Natural killer cell (primary cell): ENCODE data around the gene FAR2. TPM values are rescaled to one million over a fixed set of nuclear protein-coding genes. Genes with fewer than 3 reads are reported as not detected.

Experiments
- ATAC-seq, 3 donors: fragments of 150-1000 bp in 2 of 3; fragments of 200-7000 bp in 1 of 3; cut with Tn5 transposase; 1 replicate in 1 of 3; 2 replicates in 2 of 3; pipeline ENCODE4 v1.10.0; 2021; ENCODE audit warnings: mild to moderate bottlenecking in 2 of 3, moderate library complexity in 2 of 3
- DNase-seq, 2 donors: peaks; one replicate each; pipeline versions ENCODE4 v3.0.0 to v3.0.0-alpha.2; 2013 to 2021; ENCODE audit warnings: mixed read lengths in 1 of 2
- H3K27ac ChIP-seq: one replicate; pipeline ENCODE4 v1.5.1; 2013; ENCODE audit warnings: mild to moderate bottlenecking, low read length
- H3K27me3 ChIP-seq: one replicate; pipeline ENCODE4 v1.6.1; 2013; ENCODE audit warnings: low read length; ENCODE audit not compliant: control insufficient read depth, insufficient read depth
- H3K36me3 ChIP-seq: one replicate; pipeline ENCODE4 v1.6.1; 2013; ENCODE audit warnings: low read length; ENCODE audit not compliant: control insufficient read depth, insufficient read depth
- H3K4me1 ChIP-seq: one replicate; pipeline ENCODE4 v1.6.1; 2013; ENCODE audit warnings: low read length; ENCODE audit not compliant: control insufficient read depth, insufficient read depth
- H3K4me3 ChIP-seq: one replicate; pipeline ENCODE4 v1.5.1; 2013; ENCODE audit warnings: low read length
- H3K9me3 ChIP-seq: one replicate; pipeline ENCODE4 v1.6.1; 2013; ENCODE audit warnings: low read length; ENCODE audit not compliant: control insufficient read depth, insufficient read depth
- H3K27ac Mint-ChIP-seq, 2 donors: one replicate each; pipeline ENCODE4 v1.8.0; 2022; ENCODE audit warnings: mild to moderate bottlenecking in 2 of 2, mixed read lengths in 2 of 2, moderate library complexity in 1 of 2
- H3K27me3 Mint-ChIP-seq, 2 donors: one replicate each; pipeline ENCODE4 v1.8.0; 2022; ENCODE audit warnings: low read depth in 2 of 2, mixed read lengths in 2 of 2
- H3K36me3 Mint-ChIP-seq: one replicate; pipeline ENCODE4 v1.8.0; 2022; ENCODE audit warnings: mixed read lengths
- H3K4me1 Mint-ChIP-seq, 2 donors: one replicate each; pipeline ENCODE4 v1.8.0; 2022; ENCODE audit warnings: mixed read lengths in 2 of 2
- H3K4me3 Mint-ChIP-seq: one replicate; pipeline ENCODE4 v1.8.0; 2022; ENCODE audit warnings: mild to moderate bottlenecking, moderate library complexity, mixed read lengths
- H3K9me3 Mint-ChIP-seq, 2 donors: one replicate each; pipeline ENCODE4 v1.8.0; 2022; ENCODE audit warnings: mixed read lengths in 2 of 2
- WGBS: methylation state at CpG from one replicate; pipeline ENCODE4 v1.1.7; 2013; ENCODE audit warnings: missing lambda C conversion rate; ENCODE audit not compliant: insufficient coverage; 5-methylcytosine and 5-hydroxymethylcytosine counted together
- intact Hi-C: fragments of 100-400 bp; cut with micrococcal nuclease; formaldehyde crosslinking; loops from one replicate; pipeline ENCODE4 v1.14.2; 2022
- total RNA-seq, 4 donors: library from RNA; stranded (reverse); fragments of 120-200 nt in 1 of 4; gene quantifications; one replicate each; pipeline versions ENCODE4 v1.2.3 to v1.2.4, GENCODE V29; 2013 to 2022
- TF ChIP-seq, protein P1 (sequence below): fragments of 200-600 bp; IDR thresholded peaks from one replicate; pipeline ENCODE4 v1.8.0; 2022; ENCODE audit warnings: antibody characterized with exemption

FAR2 gene
- total RNA-seq, 3 donors from 2014 or later (not counting 1 experiment from before 2014, with no cell fraction given): 1.5 to 3.5 (median 1.7) TPM

DNA sequence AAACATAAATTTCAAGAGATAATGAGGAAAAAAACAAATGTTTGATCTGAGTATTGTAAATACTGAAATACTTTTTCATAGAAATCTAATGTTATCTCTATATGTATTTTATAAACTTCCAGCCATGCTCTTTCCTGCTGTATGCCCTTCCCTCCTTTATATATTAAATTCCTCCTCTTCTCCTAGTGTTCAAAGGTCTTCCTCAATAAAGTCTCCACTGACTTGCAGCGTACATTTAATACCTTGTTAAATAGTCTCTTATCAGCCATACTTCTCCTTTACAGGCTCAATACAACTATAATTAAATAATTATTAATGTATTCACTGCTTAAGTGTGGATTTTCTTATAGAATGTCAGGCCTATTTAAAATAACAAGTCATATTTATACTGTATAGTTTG is 205.9 kb downstream of the FAR2 start:
- Histone ChIP-seq H3K36me3 (peaks cover 47% of the 10 kb centered on the region), H3K4me3 (no peak overlapping the region), H3K4me1 (no peaks in the 10 kb centered on the region), H3K27me3 (no peaks in the 10 kb centered on the region), H3K9me3 (no peaks in the 10 kb centered on the region), H3K27ac (no peak overlapping the region)
- DNase-seq (no peak), ATAC-seq (no peak)
- H3K4me3 Mint-ChIP-seq: no peak overlapping the region
- H3K36me3 Mint-ChIP-seq: peaks cover 7% of the 10 kb centered on the region
- H3K27me3 Mint-ChIP-seq: no peaks in the 10 kb centered on the region
- no peaks in the 10 kb centered on the region for H3K9me3 Mint-ChIP-seq
- TF ChIP-seq, protein P1, sequence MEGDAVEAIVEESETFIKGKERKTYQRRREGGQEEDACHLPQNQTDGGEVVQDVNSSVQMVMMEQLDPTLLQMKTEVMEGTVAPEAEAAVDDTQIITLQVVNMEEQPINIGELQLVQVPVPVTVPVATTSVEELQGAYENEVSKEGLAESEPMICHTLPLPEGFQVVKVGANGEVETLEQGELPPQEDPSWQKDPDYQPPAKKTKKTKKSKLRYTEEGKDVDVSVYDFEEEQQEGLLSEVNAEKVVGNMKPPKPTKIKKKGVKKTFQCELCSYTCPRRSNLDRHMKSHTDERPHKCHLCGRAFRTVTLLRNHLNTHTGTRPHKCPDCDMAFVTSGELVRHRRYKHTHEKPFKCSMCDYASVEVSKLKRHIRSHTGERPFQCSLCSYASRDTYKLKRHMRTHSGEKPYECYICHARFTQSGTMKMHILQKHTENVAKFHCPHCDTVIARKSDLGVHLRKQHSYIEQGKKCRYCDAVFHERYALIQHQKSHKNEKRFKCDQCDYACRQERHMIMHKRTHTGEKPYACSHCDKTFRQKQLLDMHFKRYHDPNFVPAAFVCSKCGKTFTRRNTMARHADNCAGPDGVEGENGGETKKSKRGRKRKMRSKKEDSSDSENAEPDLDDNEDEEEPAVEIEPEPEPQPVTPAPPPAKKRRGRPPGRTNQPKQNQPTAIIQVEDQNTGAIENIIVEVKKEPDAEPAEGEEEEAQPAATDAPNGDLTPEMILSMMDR: no peak
- H3K4me1 Mint-ChIP-seq: peaks cover 0 to 5% of the 10 kb centered on the region in 2 donors
- intact Hi-C loops: no loop called here
- H3K27ac Mint-ChIP-seq: no peak overlapping the region
- no CpG with 5 or more reads among the region's 1 CpG for WGBS

DNA sequence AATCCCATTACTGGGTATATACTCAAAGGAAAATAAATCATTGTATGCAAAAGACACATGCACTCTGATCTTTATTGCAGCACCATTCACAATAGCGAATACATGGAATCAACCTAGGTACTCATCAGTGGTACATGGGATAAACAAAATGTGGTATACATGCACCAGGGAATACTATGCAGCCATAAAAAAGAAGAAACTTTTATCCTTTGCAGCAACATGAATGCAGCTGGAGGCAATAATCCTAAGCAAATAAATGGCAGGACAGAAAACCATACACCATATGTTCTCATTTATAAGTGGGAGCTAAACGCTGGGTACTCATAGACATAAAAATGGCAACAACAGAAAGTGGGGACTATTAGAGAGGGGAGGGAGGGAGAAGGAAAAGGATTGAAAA is 216.0 kb downstream of the FAR2 start:
- no peaks in the 10 kb centered on the region for H3K9me3 ChIP-seq
- no peak overlapping the region for H3K27ac ChIP-seq
- H3K27me3 Mint-ChIP-seq: no peaks in the 10 kb centered on the region
- WGBS: 89% methylated on average over 1 of the region's 2 CpGs
- no peaks in the 10 kb centered on the region for H3K27me3 ChIP-seq
- no peak for ATAC-seq
- intact Hi-C loops: no loop called here
- no peaks in the 10 kb centered on the region for H3K4me1 ChIP-seq
- peaks cover 44% of the 10 kb centered on the region for H3K36me3 ChIP-seq
- H3K4me3 ChIP-seq: no peak overlapping the region
- no peaks in the 10 kb centered on the region for H3K4me1 Mint-ChIP-seq
- H3K9me3 Mint-ChIP-seq: no peaks in the 10 kb centered on the region
- TF ChIP-seq, protein P1: no peak
- DNase-seq: no peak
- H3K36me3 Mint-ChIP-seq: peaks cover 16% of the 10 kb centered on the region
- H3K4me3 Mint-ChIP-seq: no peak overlapping the region
- H3K27ac Mint-ChIP-seq: no peak overlapping the region

DNA sequence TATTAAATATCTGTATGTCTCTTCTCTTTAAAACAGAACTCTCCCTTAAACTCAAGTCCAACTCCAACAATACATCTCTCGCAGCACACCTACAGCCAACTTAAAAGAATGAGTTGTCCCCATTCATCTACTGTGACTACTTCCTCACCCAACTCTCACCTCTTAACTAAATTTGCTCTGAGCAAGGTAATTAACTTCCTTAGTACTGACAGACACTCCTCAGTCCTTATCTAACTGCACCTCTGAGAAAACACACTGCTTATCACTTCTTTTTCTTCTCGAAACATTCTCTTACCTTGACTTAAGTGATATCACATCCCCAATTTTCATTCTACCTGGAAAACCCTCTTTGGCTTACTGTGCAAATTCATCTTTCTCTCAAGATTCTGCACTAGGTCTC is 224.9 kb downstream of the FAR2 start:
- peaks cover 20% of the 10 kb centered on the region for H3K36me3 ChIP-seq
- H3K27ac ChIP-seq: no peak overlapping the region
- Mint-ChIP-seq H3K27me3 (no peaks in the 10 kb centered on the region), H3K9me3 (no peaks in the 10 kb centered on the region), H3K36me3 (no peaks in the 10 kb centered on the region), H3K27ac (no peak overlapping the region), H3K4me3 (no peak overlapping the region), H3K4me1 (peaks cover 15 to 20% of the 10 kb centered on the region in 2 donors)
- ATAC-seq (no peak), DNase-seq (no peak)
- H3K9me3 ChIP-seq: no peaks in the 10 kb centered on the region
- 98% methylated on average over 2 of the region's 2 CpGs for WGBS
- H3K27me3 ChIP-seq: no peaks in the 10 kb centered on the region
- intact Hi-C loops: no loop called here
- TF ChIP-seq, protein P1: no peak
- no peaks in the 10 kb centered on the region for H3K4me1 ChIP-seq
- H3K4me3 ChIP-seq: no peak overlapping the region

DNA sequence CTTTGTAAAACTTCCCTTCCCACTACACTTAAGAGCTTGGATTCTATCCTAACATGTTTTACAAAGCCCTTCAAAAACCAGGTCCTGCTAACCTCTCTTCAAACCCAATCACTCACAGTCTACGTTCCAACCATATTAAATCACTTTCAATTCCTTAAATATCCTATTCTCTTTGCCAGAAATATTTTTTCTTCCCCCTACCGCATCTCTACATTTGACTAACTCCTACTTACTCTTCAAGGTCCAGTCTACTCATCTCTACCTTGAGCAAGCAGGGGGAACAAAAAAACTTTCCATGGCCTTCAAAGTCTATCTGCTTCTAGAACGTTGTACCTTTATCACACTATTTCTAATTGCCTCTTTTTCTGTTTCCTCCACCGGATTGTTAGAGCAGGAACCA is 225.8 kb downstream of the FAR2 start:
- H3K36me3 Mint-ChIP-seq: no peaks in the 10 kb centered on the region
- H3K9me3 Mint-ChIP-seq: no peaks in the 10 kb centered on the region
- no peak overlapping the region for H3K4me3 Mint-ChIP-seq
- WGBS: 90% methylated on average over 4 of the region's 4 CpGs
- H3K4me1 ChIP-seq: peaks cover 1% of the 10 kb centered on the region
- ATAC-seq (no peak), DNase-seq (no peak)
- peaks cover 23 to 29% of the 10 kb centered on the region in 2 donors for H3K4me1 Mint-ChIP-seq
- no peak overlapping the region for H3K4me3 ChIP-seq
- no peaks in the 10 kb centered on the region for H3K27me3 Mint-ChIP-seq
- intact Hi-C loops: no loop called here
- no peaks in the 10 kb centered on the region for H3K27me3 ChIP-seq
- no peak overlapping the region for H3K27ac Mint-ChIP-seq
- TF ChIP-seq, protein P1: no peak
- H3K36me3 ChIP-seq: peaks cover 12% of the 10 kb centered on the region
- H3K9me3 ChIP-seq: no peaks in the 10 kb centered on the region
- H3K27ac ChIP-seq: no peak overlapping the region
